Neuronal stem cell (in vitro differentiated cells): Measurements from ENCODE around the gene INSR.
A peak's percentile ranks its signal among the peaks of the same experiment; 100 is the strongest.

Experiments
- DNase-seq: peaks from one replicate; pipeline ENCODE4 v3.0.0-alpha.2; 2013; ENCODE audit warnings: low spot score
- H2AFZ ChIP-seq: one replicate; pipeline ENCODE4 v1.6.1; 2013; ENCODE audit warnings: mild to moderate bottlenecking, low read length, inconsistent platforms
- H2AK5ac ChIP-seq: 2 replicates; pipeline ENCODE4 v1.6.1; 2013; ENCODE audit warnings: low read depth, mild to moderate bottlenecking, inconsistent platforms, low read length, moderate library complexity, mixed read lengths
- H2BK120ac ChIP-seq: 2 replicates; pipeline ENCODE4 v1.6.1; 2013; ENCODE audit warnings: low read depth, mild to moderate bottlenecking, inconsistent platforms, low read length, moderate library complexity, mixed read lengths
- H2BK12ac ChIP-seq: one replicate; pipeline ENCODE4 v1.6.1; 2013; ENCODE audit warnings: low read length, inconsistent platforms
- H2BK15ac ChIP-seq: 2 replicates; pipeline ENCODE4 v1.6.1; 2013; ENCODE audit warnings: mild to moderate bottlenecking, low read length, inconsistent platforms, mixed read lengths
- H2BK5ac ChIP-seq: one replicate; pipeline ENCODE4 v1.6.1; 2013; ENCODE audit warnings: inconsistent platforms, mild to moderate bottlenecking, low read length, moderate library complexity
- H3K14ac ChIP-seq: one replicate; pipeline ENCODE4 v1.6.1; 2013; ENCODE audit warnings: low read length, inconsistent platforms
- H3K18ac ChIP-seq: 2 replicates; pipeline ENCODE4 v1.6.1; 2013; ENCODE audit warnings: low read length, inconsistent platforms
- H3K23ac ChIP-seq: 2 replicates; pipeline ENCODE4 v1.6.1; 2013; ENCODE audit warnings: low read depth, mild to moderate bottlenecking, mixed read lengths, low read length, inconsistent platforms; ENCODE audit not compliant: poor library complexity
- H3K27ac ChIP-seq: replicated peaks from 3 replicates; pipeline ENCODE4 v1.5.1; 2013; ENCODE audit warnings: low read length, inconsistent platforms
- H3K27me3 ChIP-seq, 3 experiments: 2 replicates each; pipeline ENCODE4 v1.6.1; 2013; ENCODE audit warnings: low read length in 3 of 3, mild to moderate bottlenecking in 2 of 3, inconsistent platforms in 1 of 3, low read depth in 1 of 3, mixed read lengths in 1 of 3, moderate library complexity in 1 of 3; ENCODE audit not compliant: control insufficient read depth in 3 of 3, insufficient read depth in 3 of 3
- H3K36me3 ChIP-seq, 2 donors: replicated peaks in 1 of 2; 2 replicates each; pipeline ENCODE4 v1.6.1; 2013; ENCODE audit warnings: low read length in 2 of 2; ENCODE audit not compliant: control insufficient read depth in 2 of 2, insufficient read depth in 2 of 2
- H3K4ac ChIP-seq: 2 replicates; pipeline ENCODE4 v1.6.1; 2013; ENCODE audit warnings: inconsistent platforms, mild to moderate bottlenecking, low read length, moderate library complexity
- H3K4me1 ChIP-seq, 2 donors: 1 replicate in 1 of 2; 2 replicates in 1 of 2; pipeline ENCODE4 v1.6.1; 2013; ENCODE audit warnings: low read length in 2 of 2, low read depth in 1 of 2; ENCODE audit not compliant: control insufficient read depth in 2 of 2, insufficient read depth in 1 of 2
- H3K4me2 ChIP-seq: one replicate; pipeline ENCODE4 v1.6.1; 2013; ENCODE audit warnings: mild to moderate bottlenecking, low read length, inconsistent platforms; ENCODE audit not compliant: insufficient read depth, poor library complexity, severe bottlenecking
- H3K4me3 ChIP-seq, 2 donors: 2 replicates each; pipeline ENCODE4 v1.5.1; 2013; ENCODE audit warnings: low read length in 2 of 2, mild to moderate bottlenecking in 2 of 2, inconsistent platforms in 1 of 2, moderate library complexity in 1 of 2
- H3K79me1 ChIP-seq: one replicate; pipeline ENCODE4 v1.6.1; 2013; ENCODE audit warnings: low read depth, mild to moderate bottlenecking, inconsistent platforms, low read length, moderate library complexity
- H3K9ac ChIP-seq: one replicate; pipeline ENCODE4 v1.6.1; 2013; ENCODE audit warnings: mild to moderate bottlenecking, low read depth, low read length, inconsistent platforms; ENCODE audit not compliant: poor library complexity
- H3K9me3 ChIP-seq, 2 donors: replicated peaks in 1 of 2; 2 replicates each; pipeline versions ENCODE3 to v1.6.1; 2013; ENCODE audit warnings: low read length in 2 of 2, mild to moderate bottlenecking in 2 of 2, inconsistent platforms in 1 of 2, low read depth in 1 of 2, mixed read lengths in 1 of 2, moderate library complexity in 1 of 2; ENCODE audit not compliant: control insufficient read depth in 2 of 2, insufficient read depth in 1 of 2
- H4K8ac ChIP-seq: one replicate; pipeline ENCODE4 v1.6.1; 2013; ENCODE audit warnings: low read depth, mild to moderate bottlenecking, inconsistent platforms, low read length, moderate library complexity
- H4K91ac ChIP-seq: one replicate; pipeline ENCODE4 v1.6.1; 2013; ENCODE audit warnings: low read length, low read depth, mild to moderate bottlenecking, inconsistent platforms; ENCODE audit not compliant: poor library complexity
- WGBS, 2 donors: extraction: QIAGEN DNeasy Blood & Tissue Kit; methylation state at CpG; one replicate each; pipeline ENCODE4 v1.1.7; 2013; ENCODE audit warnings: missing lambda C conversion rate in 2 of 2, mixed read lengths in 1 of 2; ENCODE audit not compliant: insufficient read length in 2 of 2, insufficient replicate concordance in 1 of 2; ENCODE audit errors: extremely low coverage in 2 of 2; 5-methylcytosine and 5-hydroxymethylcytosine counted together

Gene INSR

GRCh38 chr19:7191946-7192691, 102.1 kb downstream of the INSR start:
- H2BK12ac ChIP-seq, result no peak overlapping the region
- H2AK5ac ChIP-seq, result peak overlapping the region; percentile 75
- no peak overlapping the region for H3K27ac ChIP-seq
- no peak overlapping the region for H3K4me3 ChIP-seq
- H2BK120ac ChIP-seq, result no peak overlapping the region
- DNase-seq, result no peak
- H3K36me3 ChIP-seq, result no peaks in the 10 kb centered on the region
- no CpG with 5 or more reads among the region's 7 CpGs for WGBS, 2 donors
- H2BK15ac ChIP-seq, result no peak overlapping the region
- peak overlapping the region; percentile 28 for H3K18ac ChIP-seq
- H2BK5ac ChIP-seq, result no peak overlapping the region
- no peaks in the 10 kb centered on the region for H3K9me3 ChIP-seq
- H3K23ac ChIP-seq, result no peak overlapping the region
- no peak overlapping the region for H4K91ac ChIP-seq
- peaks cover 0 to 14% of the 10 kb centered on the region in 2 donors for H3K4me1 ChIP-seq
- H3K79me1 ChIP-seq, result peaks cover 2% of the 10 kb centered on the region
- H3K4ac ChIP-seq, result no peak overlapping the region
- no peak overlapping the region for H3K4me2 ChIP-seq
- no peak overlapping the region for H3K9ac ChIP-seq
- H3K27me3 ChIP-seq, result no peaks in the 10 kb centered on the region
- H4K8ac ChIP-seq, result no peak overlapping the region
- H3K14ac ChIP-seq, result no peak overlapping the region
- peak overlapping the region; percentile 16 for H2AFZ ChIP-seq

DNA sequence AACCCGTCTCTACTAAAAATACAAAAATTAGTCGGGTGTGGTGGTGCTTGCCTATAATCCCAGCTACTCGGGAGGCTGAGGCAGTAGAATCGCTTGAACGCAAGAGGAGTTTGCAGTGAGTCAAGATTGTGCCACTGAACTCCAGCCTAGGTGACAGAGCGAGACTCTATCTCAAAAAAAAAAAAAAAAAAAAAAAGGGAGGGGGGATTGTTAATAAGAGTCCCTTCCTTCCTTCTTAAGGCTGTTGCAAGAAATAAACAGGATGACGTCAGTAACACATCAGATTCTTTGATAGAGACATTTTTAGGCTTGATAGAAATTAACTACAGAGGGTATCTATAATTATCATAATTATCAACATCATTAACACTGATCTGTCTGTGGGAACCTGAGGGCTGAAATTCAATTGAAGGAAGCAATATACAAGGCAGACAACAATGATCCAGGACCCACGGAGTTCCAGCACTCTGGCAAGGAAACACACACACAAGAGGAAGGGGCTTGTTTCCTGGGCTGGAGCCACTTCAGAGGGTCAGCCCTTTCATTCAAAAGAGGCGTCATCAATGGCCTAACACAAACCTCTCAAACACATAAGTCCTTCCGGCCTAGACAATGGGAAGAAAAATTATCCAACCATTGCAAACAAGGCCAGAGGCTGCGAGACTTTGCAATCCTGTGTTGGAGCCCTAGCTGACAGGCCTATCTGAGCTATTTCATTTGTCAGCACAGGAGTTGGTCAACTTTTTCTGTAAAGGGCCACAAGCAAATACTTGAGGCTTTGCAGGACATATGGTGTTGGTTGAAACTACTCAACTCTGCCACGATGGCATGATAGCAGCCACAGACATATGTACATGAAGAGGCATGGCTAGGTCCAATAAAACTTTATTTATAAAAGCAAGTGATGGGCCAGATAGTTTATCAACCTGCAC, 105.2 kb downstream of the INSR start:
- no peak overlapping the region for H4K8ac ChIP-seq
- H2AFZ ChIP-seq, result peak overlapping the region; percentile 48
- H3K4ac ChIP-seq, result no peak overlapping the region
- H3K36me3 ChIP-seq, result peaks cover 0 to 4% of the 10 kb centered on the region in 2 donors
- WGBS, 2 donors, result no CpG with 5 or more reads among the region's 12 CpGs
- no peak overlapping the region for H3K23ac ChIP-seq
- no peak overlapping the region for H3K9ac ChIP-seq
- H2BK12ac ChIP-seq, result no peak overlapping the region
- no peak for DNase-seq
- H3K9me3 ChIP-seq, result no peaks in the 10 kb centered on the region
- no peak overlapping the region for H2BK120ac ChIP-seq
- no peak overlapping the region for H2AK5ac ChIP-seq
- H3K4me2 ChIP-seq, result no peak overlapping the region
- peaks cover 0 to 11% of the 10 kb centered on the region in 2 donors for H3K4me1 ChIP-seq
- no peak overlapping the region for H4K91ac ChIP-seq
- H2BK15ac ChIP-seq, result no peak overlapping the region
- H3K27ac ChIP-seq, result no peak overlapping the region
- H3K18ac ChIP-seq, result no peak overlapping the region
- H3K14ac ChIP-seq, result no peak overlapping the region
- peaks cover 2% of the 10 kb centered on the region for H3K79me1 ChIP-seq
- H3K4me3 ChIP-seq, result no peak overlapping the region
- no peaks in the 10 kb centered on the region for H3K27me3 ChIP-seq
- H2BK5ac ChIP-seq, result no peak overlapping the region

- Histone ChIP-seq H2BK120ac (no peak overlapping the region), H3K27me3 (no peaks in the 10 kb centered on the region), H2AK5ac (no peak overlapping the region), H3K36me3 (peaks cover 0 to 12% of the 10 kb centered on the region in 2 donors), H3K23ac (no peak overlapping the region), H3K14ac (no peak overlapping the region), H3K9me3 (no peaks in the 10 kb centered on the region), H3K27ac (no peak overlapping the region), H3K18ac (no peak overlapping the region), H2AFZ (no peak overlapping the region), H2BK12ac (no peak overlapping the region), H4K91ac (no peak overlapping the region), H2BK5ac (no peak overlapping the region), H3K4me3 (peak overlapping the region in 1 of 2 donors; percentile 30), H3K4ac (no peak overlapping the region), H3K4me1 (peaks cover 0 to 11% of the 10 kb centered on the region in 2 donors), H3K79me1 (peaks cover 2% of the 10 kb centered on the region), H4K8ac (no peak overlapping the region), H3K4me2 (no peak overlapping the region), H2BK15ac (no peak overlapping the region), H3K9ac (no peak overlapping the region)
- no peak for DNase-seq
- no CpG with 5 or more reads among the region's 10 CpGs for WGBS, 2 donors
Measured at GRCh38 chr19:7187605-7188339, 106.4 kb downstream of the INSR start.
